PFSK-1 (cell line): ENCODE data around the gene GRIP1.

Experiments used
- FOXP2 ChIP-seq: optimal IDR thresholded peaks from 2 replicates; pipeline ENCODE3; 2011; ENCODE audit warnings: borderline replicate concordance, control low read depth, inconsistent platforms; ENCODE audit not compliant: insufficient read depth; ENCODE audit errors: extremely low read length, extremely low read depth
- POLR2AphosphoS5 ChIP-seq: IDR thresholded peaks from 2 replicates; pipeline ENCODE4 v1.6.1; 2012; ENCODE audit warnings: low read depth, mild to moderate bottlenecking, control low read depth, low read length, moderate library complexity
- REST ChIP-seq, 2 experiments: IDR thresholded peaks; 2 replicates each; pipeline versions ENCODE4 v1.6.1 to v1.8.0; 2011 to 2012; ENCODE audit warnings: low read depth in 2 of 2, low read length in 2 of 2, control low read depth in 1 of 2, inconsistent platforms in 1 of 2, mild to moderate bottlenecking in 1 of 2, moderate library complexity in 1 of 2; ENCODE audit not compliant: insufficient read depth in 1 of 2
- SIN3A ChIP-seq: IDR thresholded peaks from 2 replicates; pipeline ENCODE4 v1.6.1; 2012; ENCODE audit warnings: mild to moderate bottlenecking, low read length, moderate library complexity, borderline replicate concordance; ENCODE audit not compliant: insufficient read depth
- TAF1 ChIP-seq: IDR thresholded peaks from 2 replicates; pipeline ENCODE4 v1.6.1; 2012; ENCODE audit warnings: low read length, control low read depth, borderline replicate concordance; ENCODE audit not compliant: insufficient read depth

The GRIP1 gene

DNA sequence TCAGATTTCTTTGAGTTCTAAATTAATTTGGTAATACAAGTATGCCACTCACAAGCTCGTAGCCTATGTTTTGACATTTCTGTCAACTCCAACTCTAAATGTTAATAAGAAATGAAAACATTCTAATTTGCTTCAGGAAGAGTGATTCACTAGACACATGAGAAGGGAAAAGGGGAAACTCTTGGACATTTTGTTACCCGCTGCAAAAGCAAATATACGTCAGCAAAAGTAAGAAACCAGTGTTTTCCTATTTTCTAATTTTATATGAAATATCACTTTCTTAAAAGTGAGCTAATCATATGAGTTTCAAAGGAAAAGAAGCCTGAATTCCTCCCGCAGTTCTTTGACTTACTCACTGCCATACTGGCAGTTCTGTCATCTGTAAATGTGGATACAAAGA lies 162.3 kb downstream of the GRIP1 start:
- TF ChIP-seq FOXP2, result no peak
- TF ChIP-seq REST (IDR thresholded peaks at IDR 0.05; ENCODE audit: insufficient read depth in 1 of 2, low read depth in 2 of 2, low read length in 2 of 2), result no peak
- TF ChIP-seq SIN3A, result no peak
- TF ChIP-seq TAF1, result no peak
- TF ChIP-seq POLR2AphosphoS5, result no peak

GRCh38 chr12:66516133-66516532 lies 162.7 kb downstream of the GRIP1 start:
- TF ChIP-seq SIN3A, result no peak
- TF ChIP-seq POLR2AphosphoS5, result no peak
- no peak for TF ChIP-seq REST (IDR thresholded peaks at IDR 0.05; ENCODE audit: insufficient read depth in 1 of 2, low read depth in 2 of 2, low read length in 2 of 2)
- TF ChIP-seq FOXP2, result no peak

DNA sequence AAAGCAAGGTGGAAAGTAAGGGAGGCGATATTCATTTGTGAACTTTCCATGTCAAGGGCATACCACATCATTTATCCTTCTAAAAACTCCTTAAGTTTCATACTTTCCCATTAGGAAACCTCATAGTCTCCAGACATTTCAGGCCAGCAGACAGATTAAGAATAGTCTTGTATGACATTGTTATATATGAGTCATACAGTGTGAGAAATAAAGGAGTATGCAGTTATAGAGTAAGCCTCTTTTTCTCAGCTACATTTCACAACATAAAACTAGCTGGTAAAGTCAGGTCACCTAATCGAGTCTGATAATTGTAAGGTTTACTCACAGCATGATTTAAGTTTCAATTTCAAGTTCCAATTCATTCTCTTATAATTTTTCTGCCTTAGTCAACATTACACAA lies 164.3 kb downstream of the GRIP1 start:
- TF ChIP-seq POLR2AphosphoS5 (no peak), TAF1 (no peak), REST (IDR thresholded peaks at IDR 0.05; ENCODE audit: insufficient read depth in 1 of 2, low read depth in 2 of 2, low read length in 2 of 2) (no peak), FOXP2 (no peak), SIN3A (no peak)

DNA sequence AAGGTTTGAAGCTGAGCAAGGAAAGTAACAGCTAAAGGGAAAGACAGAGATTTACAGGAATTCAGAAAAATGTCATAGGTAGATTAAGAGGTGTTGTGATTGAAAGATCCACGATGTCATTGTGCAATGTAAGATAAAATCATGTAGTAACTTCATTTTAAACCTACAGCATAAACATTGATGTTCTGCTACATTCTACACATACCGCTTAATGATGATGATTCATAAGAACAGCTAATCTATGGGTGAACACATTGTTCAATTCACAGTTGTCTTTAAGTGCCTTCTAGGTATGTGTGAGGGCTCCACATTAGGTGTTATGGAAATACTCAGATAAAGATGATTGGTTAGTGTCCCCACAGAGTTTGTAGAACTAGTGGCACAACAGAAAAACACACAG lies 170.9 kb downstream of the GRIP1 start:
- TF ChIP-seq POLR2AphosphoS5 (no peak), FOXP2 (no peak), REST (IDR thresholded peaks at IDR 0.05; ENCODE audit: insufficient read depth in 1 of 2, low read depth in 2 of 2, low read length in 2 of 2) (no peak), TAF1 (no peak), SIN3A (no peak)

DNA sequence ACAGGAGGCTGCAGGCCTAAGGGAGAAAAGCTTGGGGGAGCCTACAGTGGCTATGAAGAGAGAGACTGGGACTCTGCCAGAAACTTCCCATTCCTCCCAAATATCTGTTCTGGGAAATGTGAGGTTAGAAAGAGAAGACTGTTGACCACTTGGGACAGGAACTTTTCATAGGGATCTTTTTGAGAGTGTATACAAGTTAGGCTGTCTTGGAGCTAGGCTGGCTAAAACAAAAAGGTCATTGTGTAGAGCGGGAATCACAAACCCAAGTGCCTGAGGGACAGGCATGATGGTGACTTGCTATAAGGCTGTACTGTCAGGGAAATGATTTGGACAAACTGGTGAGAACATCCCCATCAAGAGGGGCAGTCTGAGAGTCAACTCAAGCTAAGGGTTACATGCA lies 175.1 kb downstream of the GRIP1 start:
- TF ChIP-seq POLR2AphosphoS5 (no peak), SIN3A (no peak), FOXP2 (no peak), REST (IDR thresholded peaks at IDR 0.05; ENCODE audit: insufficient read depth in 1 of 2, low read depth in 2 of 2, low read length in 2 of 2) (no peak), TAF1 (no peak)
